Stomach (tissue), 4 donors: ENCODE measurements around the gene CDSN.

Experiments used
- CTCF ChIP-seq, 7 experiments: fragments of 450-650 bp in 4 of 7; fragments of 200-600 bp in 3 of 7; sonication (generic) in 3 of 7; IDR thresholded peaks; one replicate each; pipeline ENCODE4 v1.5.1; 2016 to 2019; ENCODE audit warnings: antibody characterized with exemption in 7 of 7, control low read depth in 2 of 7, mild to moderate bottlenecking in 1 of 7
- POLR2AphosphoS5 ChIP-seq, 3 donors: sonication (generic); formaldehyde crosslinking; IDR thresholded peaks; one replicate each; pipeline ENCODE4 v1.6.1; 2016; ENCODE audit warnings: antibody characterized with exemption in 3 of 3

GRCh38 chr6:31142361-31142761 lies 22.1 kb upstream of the CDSN start:
- TF ChIP-seq POLR2AphosphoS5 (IDR thresholded peaks at IDR 0.05) = no peak
- TF ChIP-seq CTCF (IDR thresholded peaks at IDR 0.05) = no peak
